ENCODE results near the gene WEE1. TPM values are rescaled to one million over a fixed set of nuclear protein-coding genes. Genes with fewer than 3 reads are reported as not detected.

The WEE1 gene
- polyA plus RNA-seq, 1 donor from 2014 or later = 16.0 TPM

DNA sequence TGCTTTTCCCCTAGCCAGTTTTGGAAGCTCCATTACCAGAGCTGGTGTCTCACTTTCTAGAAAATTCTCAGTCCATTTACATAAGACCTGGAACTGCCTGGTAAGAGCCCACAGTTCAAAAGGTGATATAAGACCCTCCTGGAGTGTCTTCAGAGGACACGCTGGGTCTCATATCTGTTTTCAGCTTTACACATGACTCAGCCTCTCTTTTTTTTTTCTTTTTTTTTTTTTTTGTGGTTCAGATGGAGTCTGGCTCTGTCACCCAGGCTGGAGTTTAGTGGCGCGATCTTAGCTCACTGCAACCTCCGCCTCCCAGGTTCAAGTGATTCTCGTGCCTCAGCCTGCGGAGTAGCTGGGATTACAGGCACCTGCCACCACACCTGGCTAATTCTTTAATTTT lies 30.7 kb downstream of the WEE1 start:
- no peak overlapping the region for H3K27ac ChIP-seq (ENCODE audit: low read length)
- H3K9me2 ChIP-seq (ENCODE audit: insufficient read depth, low read length) = no peaks in the 10 kb centered on the region
- no peaks in the 10 kb centered on the region for H3K79me2 ChIP-seq (replicated peaks; ENCODE audit: insufficient read depth, low read length)
- H3K9ac ChIP-seq (ENCODE audit: low read length) = no peak overlapping the region
- H3K4me2 ChIP-seq (ENCODE audit: low read length) = no peak overlapping the region
- TF ChIP-seq, protein P1, sequence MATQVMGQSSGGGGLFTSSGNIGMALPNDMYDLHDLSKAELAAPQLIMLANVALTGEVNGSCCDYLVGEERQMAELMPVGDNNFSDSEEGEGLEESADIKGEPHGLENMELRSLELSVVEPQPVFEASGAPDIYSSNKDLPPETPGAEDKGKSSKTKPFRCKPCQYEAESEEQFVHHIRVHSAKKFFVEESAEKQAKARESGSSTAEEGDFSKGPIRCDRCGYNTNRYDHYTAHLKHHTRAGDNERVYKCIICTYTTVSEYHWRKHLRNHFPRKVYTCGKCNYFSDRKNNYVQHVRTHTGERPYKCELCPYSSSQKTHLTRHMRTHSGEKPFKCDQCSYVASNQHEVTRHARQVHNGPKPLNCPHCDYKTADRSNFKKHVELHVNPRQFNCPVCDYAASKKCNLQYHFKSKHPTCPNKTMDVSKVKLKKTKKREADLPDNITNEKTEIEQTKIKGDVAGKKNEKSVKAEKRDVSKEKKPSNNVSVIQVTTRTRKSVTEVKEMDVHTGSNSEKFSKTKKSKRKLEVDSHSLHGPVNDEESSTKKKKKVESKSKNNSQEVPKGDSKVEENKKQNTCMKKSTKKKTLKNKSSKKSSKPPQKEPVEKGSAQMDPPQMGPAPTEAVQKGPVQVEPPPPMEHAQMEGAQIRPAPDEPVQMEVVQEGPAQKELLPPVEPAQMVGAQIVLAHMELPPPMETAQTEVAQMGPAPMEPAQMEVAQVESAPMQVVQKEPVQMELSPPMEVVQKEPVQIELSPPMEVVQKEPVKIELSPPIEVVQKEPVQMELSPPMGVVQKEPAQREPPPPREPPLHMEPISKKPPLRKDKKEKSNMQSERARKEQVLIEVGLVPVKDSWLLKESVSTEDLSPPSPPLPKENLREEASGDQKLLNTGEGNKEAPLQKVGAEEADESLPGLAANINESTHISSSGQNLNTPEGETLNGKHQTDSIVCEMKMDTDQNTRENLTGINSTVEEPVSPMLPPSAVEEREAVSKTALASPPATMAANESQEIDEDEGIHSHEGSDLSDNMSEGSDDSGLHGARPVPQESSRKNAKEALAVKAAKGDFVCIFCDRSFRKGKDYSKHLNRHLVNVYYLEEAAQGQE (IDR thresholded peaks at IDR 0.05; ENCODE audit: borderline replicate concordance) = no peak
- TF ChIP-seq EZH2 (IDR thresholded peaks at IDR 0.05; ENCODE audit: borderline replicate concordance, insufficient read depth, low read length, poor library complexity, severe bottlenecking) = no peak
- no peak for TF ChIP-seq TAF1 (IDR thresholded peaks at IDR 0.05; ENCODE audit: low read depth)
- no peak for TF ChIP-seq SMC3 (conservative IDR thresholded peaks at IDR 0.05; ENCODE audit: poor library complexity)
- no peak for TF ChIP-seq EP300 (conservative IDR thresholded peaks at IDR 0.05; ENCODE audit: poor library complexity, severe bottlenecking)
- no peak for TF ChIP-seq POLR2AphosphoS5 (IDR thresholded peaks at IDR 0.05)
- TF ChIP-seq, protein P2, sequence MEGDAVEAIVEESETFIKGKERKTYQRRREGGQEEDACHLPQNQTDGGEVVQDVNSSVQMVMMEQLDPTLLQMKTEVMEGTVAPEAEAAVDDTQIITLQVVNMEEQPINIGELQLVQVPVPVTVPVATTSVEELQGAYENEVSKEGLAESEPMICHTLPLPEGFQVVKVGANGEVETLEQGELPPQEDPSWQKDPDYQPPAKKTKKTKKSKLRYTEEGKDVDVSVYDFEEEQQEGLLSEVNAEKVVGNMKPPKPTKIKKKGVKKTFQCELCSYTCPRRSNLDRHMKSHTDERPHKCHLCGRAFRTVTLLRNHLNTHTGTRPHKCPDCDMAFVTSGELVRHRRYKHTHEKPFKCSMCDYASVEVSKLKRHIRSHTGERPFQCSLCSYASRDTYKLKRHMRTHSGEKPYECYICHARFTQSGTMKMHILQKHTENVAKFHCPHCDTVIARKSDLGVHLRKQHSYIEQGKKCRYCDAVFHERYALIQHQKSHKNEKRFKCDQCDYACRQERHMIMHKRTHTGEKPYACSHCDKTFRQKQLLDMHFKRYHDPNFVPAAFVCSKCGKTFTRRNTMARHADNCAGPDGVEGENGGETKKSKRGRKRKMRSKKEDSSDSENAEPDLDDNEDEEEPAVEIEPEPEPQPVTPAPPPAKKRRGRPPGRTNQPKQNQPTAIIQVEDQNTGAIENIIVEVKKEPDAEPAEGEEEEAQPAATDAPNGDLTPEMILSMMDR (IDR thresholded peaks at IDR 0.05; ENCODE audit: poor library complexity, severe bottlenecking) = no peak
- TF ChIP-seq MXI1 (conservative IDR thresholded peaks at IDR 0.05; ENCODE audit: poor library complexity, severe bottlenecking) = no peak
- no peak for TF ChIP-seq RAD21 (conservative IDR thresholded peaks at IDR 0.05)
- no peak overlapping the region for H2AFZ ChIP-seq (ENCODE audit: low read depth, low read length)
- no peaks in the 10 kb centered on the region for H3F3A ChIP-seq (ENCODE audit: insufficient read depth, low read length, poor library complexity, severe bottlenecking)
- H4K20me1 ChIP-seq (ENCODE audit: insufficient read depth) = no peaks in the 10 kb centered on the region
- no peaks in the 10 kb centered on the region for H3K36me3 ChIP-seq (ENCODE audit: insufficient read depth, low read length)
- no peaks in the 10 kb centered on the region for H3K27me3 ChIP-seq (ENCODE audit: insufficient read depth, low read depth, low read length)
- H3K4me3 ChIP-seq (ENCODE audit: low read length) = no peak overlapping the region
- H3K9me3 ChIP-seq (ENCODE audit: low read length) = no peaks in the 10 kb centered on the region

DNA sequence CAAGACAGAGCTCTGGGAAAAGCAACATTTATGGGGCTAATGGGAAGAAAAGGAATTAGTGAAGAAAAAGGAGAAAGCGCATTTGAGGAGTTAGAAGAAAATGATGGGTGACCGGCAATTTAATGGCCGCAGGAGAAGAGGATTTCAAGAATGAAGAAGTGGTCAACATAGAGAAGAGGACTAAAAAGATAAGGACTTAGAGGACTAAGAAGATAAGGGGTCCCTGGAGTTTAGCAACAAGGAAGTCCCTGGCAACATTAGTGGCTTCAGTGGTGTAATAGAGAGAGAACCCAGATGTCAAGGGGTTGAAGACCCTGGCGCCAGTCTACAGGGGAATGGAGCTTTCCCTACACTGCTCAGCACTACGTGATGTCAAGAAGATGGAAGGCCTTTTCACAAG lies 32.3 kb downstream of the WEE1 start:
- Histone ChIP-seq H3K9ac (ENCODE audit: low read length) (no peak overlapping the region), H3K27ac (ENCODE audit: low read length) (no peak overlapping the region), H3K79me2 (replicated peaks; ENCODE audit: insufficient read depth, low read length) (no peaks in the 10 kb centered on the region), H3F3A (ENCODE audit: insufficient read depth, low read length, poor library complexity, severe bottlenecking) (no peaks in the 10 kb centered on the region), H3K27me3 (ENCODE audit: insufficient read depth, low read depth, low read length) (no peaks in the 10 kb centered on the region), H3K4me3 (ENCODE audit: low read length) (no peak overlapping the region), H3K4me2 (ENCODE audit: low read length) (no peak overlapping the region), H4K20me1 (ENCODE audit: insufficient read depth) (no peaks in the 10 kb centered on the region), H3K9me3 (ENCODE audit: low read length) (no peaks in the 10 kb centered on the region), H3K9me2 (ENCODE audit: insufficient read depth, low read length) (no peaks in the 10 kb centered on the region), H2AFZ (ENCODE audit: low read depth, low read length) (no peak overlapping the region), H3K36me3 (ENCODE audit: insufficient read depth, low read length) (no peaks in the 10 kb centered on the region)
- TF ChIP-seq, protein P1 (IDR thresholded peaks at IDR 0.05; ENCODE audit: borderline replicate concordance) = no peak
- TF ChIP-seq, protein P2 (IDR thresholded peaks at IDR 0.05; ENCODE audit: poor library complexity, severe bottlenecking) = no peak
- no peak for TF ChIP-seq RAD21 (conservative IDR thresholded peaks at IDR 0.05)
